Endodermal cell (in vitro differentiated cells): Measurements from ENCODE around the gene ITGAX. TPM values are rescaled to one million over a fixed set of nuclear protein-coding genes. Genes with fewer than 3 reads are reported as not detected.

Experiments
- DNase-seq: peaks from one replicate; pipeline ENCODE4 v3.0.0-alpha.2; 2017
- H3K27ac ChIP-seq: 2 replicates; pipeline ENCODE4 v1.5.1; 2013; ENCODE audit warnings: mild to moderate bottlenecking, low read depth, low read length, moderate library complexity
- H3K27me3 ChIP-seq: 2 replicates; pipeline ENCODE4 v1.6.1; 2013; ENCODE audit warnings: mild to moderate bottlenecking, low read length, moderate library complexity; ENCODE audit not compliant: insufficient read depth, control insufficient read depth, poor library complexity, severe bottlenecking
- H3K36me3 ChIP-seq: 2 replicates; pipeline ENCODE4 v1.7.0; 2013; ENCODE audit warnings: mild to moderate bottlenecking, low read length, moderate library complexity; ENCODE audit not compliant: control insufficient read depth, insufficient read depth
- H3K4me1 ChIP-seq: one replicate; pipeline ENCODE4 v1.7.0; 2013; ENCODE audit warnings: low read length; ENCODE audit not compliant: control insufficient read depth, insufficient read depth
- H3K4me3 ChIP-seq: 2 replicates; pipeline ENCODE4 v1.5.1; 2013; ENCODE audit warnings: mild to moderate bottlenecking, low read length, moderate library complexity
- H3K9ac ChIP-seq: 2 replicates; pipeline ENCODE4 v1.6.1; 2013; ENCODE audit warnings: mild to moderate bottlenecking, low read length, moderate library complexity; ENCODE audit not compliant: poor library complexity, severe bottlenecking; ENCODE audit errors: extremely low read depth
- H3K9me3 ChIP-seq: 2 replicates; pipeline ENCODE4 v1.6.1; 2013; ENCODE audit warnings: mild to moderate bottlenecking, low read length, moderate library complexity; ENCODE audit not compliant: control insufficient read depth
- H3K27ac Mint-ChIP-seq: 2 replicates; pipeline ENCODE4 v1.8.0; 2020; ENCODE audit warnings: mixed read lengths
- H3K27me3 Mint-ChIP-seq: 2 replicates; pipeline ENCODE4 v1.8.0; 2021; ENCODE audit warnings: mild to moderate bottlenecking, mixed read lengths; ENCODE audit not compliant: insufficient read depth
- H3K36me3 Mint-ChIP-seq: 2 replicates; pipeline ENCODE4 v1.8.0; 2020; ENCODE audit warnings: low read depth, mixed read lengths
- H3K4me1 Mint-ChIP-seq: 2 replicates; pipeline ENCODE4 v1.8.0; 2020; ENCODE audit warnings: mixed read lengths
- H3K4me3 Mint-ChIP-seq: 2 replicates; pipeline ENCODE4 v1.8.0; 2020; ENCODE audit warnings: mild to moderate bottlenecking, moderate library complexity, mixed read lengths
- H3K9me3 Mint-ChIP-seq: 2 replicates; pipeline ENCODE4 v1.8.0; 2020; ENCODE audit warnings: mild to moderate bottlenecking, mixed read lengths
- CTCF ChIP-seq: fragments of 200-600 bp; sonication (generic); conservative IDR thresholded peaks from 2 replicates; pipeline ENCODE4 v1.5.0; 2021; ENCODE audit warnings: antibody characterized with exemption, mild to moderate bottlenecking
- WGBS, 2 experiments: methylation state at CpG; one replicate each; pipeline versions ENCODE4 v1.1.5 to v1.1.7; 2013; ENCODE audit warnings: missing lambda C conversion rate in 2 of 2, mixed read lengths in 1 of 2; ENCODE audit not compliant: insufficient coverage in 1 of 2, insufficient read length in 1 of 2; 5-methylcytosine and 5-hydroxymethylcytosine counted together
- total RNA-seq, 2 donors: library from RNA; stranded (reverse); fragmentation: NEBNext Ultra II Directional in 1 of 2; extraction: Animal tissue kit (Norgen Biotek cat#: 25700) in 1 of 2; gene quantifications; 2 replicates in 1 of 2; 3 replicates in 1 of 2; pipeline ENCODE4 v1.2.1, GENCODE V29; 2021

Gene ITGAX
- total RNA-seq, 2 donors from 2014 or later = 0.22 TPM; not detected in 1

- Mint-ChIP-seq H3K27me3 (peaks cover 9% of the 10 kb centered on the region), H3K9me3 (no peaks in the 10 kb centered on the region), H3K27ac (no peak overlapping the region), H3K36me3 (no peaks in the 10 kb centered on the region), H3K4me3 (no peak overlapping the region), H3K4me1 (no peaks in the 10 kb centered on the region)
- H3K4me3 ChIP-seq = no peak overlapping the region
- H3K27ac ChIP-seq = no peak overlapping the region
- 85% methylated on average over 21 to 28 of the region's 28 CpGs for WGBS, 2 experiments
- H3K36me3 ChIP-seq = no peaks in the 10 kb centered on the region
- H3K9me3 ChIP-seq = no peaks in the 10 kb centered on the region
- TF ChIP-seq CTCF = peak; percentile 45
- DNase-seq = peak; percentile 77
- H3K27me3 ChIP-seq = no peaks in the 10 kb centered on the region
- no peak overlapping the region for H3K9ac ChIP-seq
- H3K4me1 ChIP-seq = no peaks in the 10 kb centered on the region
Measured at GRCh38 chr16:31356566-31357323, 1.8 kb downstream of the ITGAX start.

- Histone ChIP-seq H3K27me3 (no peaks in the 10 kb centered on the region), H3K27ac (no peak overlapping the region), H3K4me3 (no peak overlapping the region), H3K36me3 (no peaks in the 10 kb centered on the region), H3K4me1 (no peaks in the 10 kb centered on the region), H3K9ac (no peak overlapping the region), H3K9me3 (no peaks in the 10 kb centered on the region)
- no peak overlapping the region for H3K27ac Mint-ChIP-seq
- H3K9me3 Mint-ChIP-seq = no peaks in the 10 kb centered on the region
- H3K4me3 Mint-ChIP-seq = no peak overlapping the region
- TF ChIP-seq CTCF = no peak
- WGBS, 2 experiments = 92 to 97% methylated on average over 9 to 18 of the region's 18 CpGs
- H3K27me3 Mint-ChIP-seq = peaks cover 4% of the 10 kb centered on the region
- H3K36me3 Mint-ChIP-seq = no peaks in the 10 kb centered on the region
- no peaks in the 10 kb centered on the region for H3K4me1 Mint-ChIP-seq
- no peak for DNase-seq
Measured at GRCh38 chr16:31357324-31358109, 2.5 kb downstream of the ITGAX start.

GRCh38 chr16:31360251-31360650, 5.3 kb downstream of the ITGAX start:
- no peak for TF ChIP-seq CTCF
- Histone ChIP-seq H3K4me1 (no peaks in the 10 kb centered on the region), H3K27me3 (no peaks in the 10 kb centered on the region), H3K4me3 (no peak overlapping the region), H3K9ac (no peak overlapping the region), H3K27ac (no peak overlapping the region), H3K9me3 (no peaks in the 10 kb centered on the region), H3K36me3 (no peaks in the 10 kb centered on the region)
- Mint-ChIP-seq H3K4me1 (no peaks in the 10 kb centered on the region), H3K27me3 (peaks cover 4% of the 10 kb centered on the region), H3K27ac (no peak overlapping the region), H3K36me3 (no peaks in the 10 kb centered on the region), H3K9me3 (no peaks in the 10 kb centered on the region), H3K4me3 (no peak overlapping the region)
- WGBS, 2 experiments = 88 to 90% methylated on average over 5 to 7 of the region's 7 CpGs
- DNase-seq = no peak
